Motor neuron (in vitro differentiated cells): ENCODE results near the gene USP7. TPM values are rescaled to one million over a fixed set of nuclear protein-coding genes. Genes with fewer than 3 reads are reported as not detected.

Source experiments
- ATAC-seq, 8 experiments: fragments of 200-7000 bp; cut with Tn5 transposase; replicated peaks in 6 of 8; 2 replicates each; pipeline ENCODE4 v1.8.0; 2021; ENCODE audit warnings: mild to moderate bottlenecking in 8 of 8, moderate library complexity in 8 of 8
- H3K27ac ChIP-seq, 2 donors: fragments of 250-450 bp; sonication (Bioruptor Pico); 2 replicates each; pipeline ENCODE4 v1.9.0; 2021; ENCODE audit warnings: antibody characterized with exemption in 2 of 2, mild to moderate bottlenecking in 2 of 2, moderate library complexity in 1 of 2
- H3K4me1 ChIP-seq, 2 donors: fragments of 250-450 bp; sonication (Bioruptor Pico); replicated peaks in 1 of 2; 2 replicates each; pipeline ENCODE4 v1.6.1; 2021; ENCODE audit warnings: antibody characterized with exemption in 2 of 2, mild to moderate bottlenecking in 2 of 2, moderate library complexity in 1 of 2
- H3K4me3 ChIP-seq, 5 donors: fragments of 250-450 bp; sonication (Bioruptor Pico); 2 replicates each; pipeline ENCODE4 v1.9.0; 2021; ENCODE audit warnings: antibody characterized with exemption in 5 of 5, mild to moderate bottlenecking in 5 of 5, moderate library complexity in 4 of 5
- WGBS, 10 experiments: fragments of 450-650 bp; shearing (Covaris generic); methylation state at CpG; one replicate each; pipeline ENCODE4 v1.0.0; 2022; 5-methylcytosine and 5-hydroxymethylcytosine counted together
- in situ Hi-C, 9 experiments: fragments of 400-800 bp; cut with MboI; loops; one replicate each; pipeline ENCODE4 v1.15.0; 2021; ENCODE audit warnings: low sequenced_read_pairs in 9 of 9, low pct_unique_long_range_greater_than_20kb in 2 of 9; ENCODE audit not compliant: unreplicated experiment in 9 of 9
- total RNA-seq, 8 experiments: library from RNA; unstranded; fragments of 300-600 nt; gene quantifications; 2 replicates each; pipeline versions ENCODE4 v1.2.3 to v1.2.4, GENCODE V29; 2022

The USP7 gene
- total RNA-seq, result 10 to 100 TPM; 39.1 to 83.0 (median 64.6) TPM

GRCh38 chr16:8963821-8964441, at the start of gene USP7:
Gene USP7 (minus strand): TSS chr16:8963906. CDS start chr16:8963285, 621 bp downstream.
- in situ Hi-C loops, result no loop called here
- WGBS, 10 experiments, result 0% methylated on average over 1 to 8 of the region's 79 CpGs; no CpG with 5 or more reads in 6 of the 10 experiments
- H3K27ac ChIP-seq, result peak within 1 kb of the TSS; percentile 95 to 97
- peak within 1 kb of the TSS; percentile 58 to 87 (median 62) for H3K4me3 ChIP-seq
- ATAC-seq, result peak; percentile 84 to 95 (median 88)
- H3K4me1 ChIP-seq, result peaks cover 40 to 44% of the 10 kb centered on the region in 2 donors

GRCh38 chr16:9013508-9013864, 49.8 kb upstream of the USP7 start:
- WGBS, 10 experiments, result 32 to 72% (median 40%) methylated on average over 1 to 7 of the region's 7 CpGs; no CpG with 5 or more reads in 4 of the 10 experiments
- no peak overlapping the region for H3K4me3 ChIP-seq
- no peak overlapping the region for H3K27ac ChIP-seq
- in situ Hi-C loops, result loop anchor here in 1 of 9 experiments (25.0 kb wide), 1 partner anchor 101 kb away; no protein-coding TSS in a partner anchor
- H3K4me1 ChIP-seq, result peaks cover 0 to 2% of the 10 kb centered on the region in 2 donors
- no peak for ATAC-seq

- Histone ChIP-seq H3K4me3 (no peak overlapping the region), H3K4me1 (peaks cover 0 to 3% of the 10 kb centered on the region in 2 donors), H3K27ac (no peak overlapping the region)
- in situ Hi-C loops, result loop anchor here in 1 of 9 experiments (25.0 kb wide), 1 partner anchor 101 kb away; no protein-coding TSS in a partner anchor
- 13 to 100% (median 37%) methylated on average over 1 to 17 of the region's 28 CpGs; no CpG with 5 or more reads in 4 of the 10 experiments for WGBS, 10 experiments
- peak in 6 of 8 experiments; percentile 40 to 72 (median 52) for ATAC-seq
Measured at GRCh38 chr16:9012848-9013507, 49.3 kb upstream of the USP7 start.

GRCh38 chr16:9012330-9012729, 48.6 kb upstream of the USP7 start:
- 73 to 100% (median 80%) methylated on average over 1 to 4 of the region's 6 CpGs; no CpG with 5 or more reads in 5 of the 10 experiments for WGBS, 10 experiments
- H3K27ac ChIP-seq, result no peak overlapping the region
- in situ Hi-C loops, result loop anchor here in 1 of 9 experiments (25.0 kb wide), 1 partner anchor 100 kb away; no protein-coding TSS in a partner anchor
- ATAC-seq, result no peak
- no peak overlapping the region for H3K4me3 ChIP-seq
- H3K4me1 ChIP-seq, result peaks cover 0 to 3% of the 10 kb centered on the region in 2 donors

GRCh38 chr16:9008601-9009260, 45.0 kb upstream of the USP7 start:
- Histone ChIP-seq H3K4me1 (peaks cover 0 to 3% of the 10 kb centered on the region in 2 donors), H3K4me3 (no peak overlapping the region), H3K27ac (no peak overlapping the region)
- peak; percentile 94 to 100 (median 98) for ATAC-seq
- WGBS, 10 experiments, result 0 to 38% (median 7%) methylated on average over 1 to 8 of the region's 26 CpGs; no CpG with 5 or more reads in 3 of the 10 experiments
- in situ Hi-C loops, result loop anchor here in 1 of 9 experiments (25.0 kb wide), 1 partner anchor 96 kb away; no protein-coding TSS in a partner anchor

GRCh38 chr16:9007177-9007794, 43.6 kb upstream of the USP7 start:
- Histone ChIP-seq H3K4me1 (peaks cover 0 to 3% of the 10 kb centered on the region in 2 donors), H3K4me3 (no peak overlapping the region), H3K27ac (no peak overlapping the region)
- in situ Hi-C loops, result loop anchor here in 1 of 9 experiments (25.0 kb wide), 1 partner anchor 95 kb away; no protein-coding TSS in a partner anchor
- no peak for ATAC-seq
- WGBS, 10 experiments, result 30 to 100% (median 85%) methylated on average over 2 to 13 of the region's 17 CpGs; no CpG with 5 or more reads in 2 of the 10 experiments

GRCh38 chr16:9004183-9004582, 40.5 kb upstream of the USP7 start:
- in situ Hi-C loops, result loop anchor here in 1 of 9 experiments (25.0 kb wide), 1 partner anchor 92 kb away; no protein-coding TSS in a partner anchor

GRCh38 chr16:9003763-9004162, 40.1 kb upstream of the USP7 start:
- in situ Hi-C loops, result loop anchor here in 1 of 9 experiments (25.0 kb wide), 1 partner anchor 91 kb away; no protein-coding TSS in a partner anchor
- ATAC-seq, result no peak
- WGBS, 10 experiments, result 75 to 100% (median 85%) methylated on average over 1 to 3 of the region's 3 CpGs; no CpG with 5 or more reads in 4 of the 10 experiments

More at GRCh38 chr16:9004183-9004582, 40.5 kb upstream of the USP7 start:
- Histone ChIP-seq H3K4me1 (peaks cover 0 to 3% of the 10 kb centered on the region in 2 donors), H3K27ac (no peak overlapping the region), H3K4me3 (no peak overlapping the region)
- no peak for ATAC-seq
- 49 to 100% (median 83%) methylated on average over 1 to 4 of the region's 4 CpGs; no CpG with 5 or more reads in 2 of the 10 experiments for WGBS, 10 experiments

GRCh38 chr16:9003322-9003721, 39.6 kb upstream of the USP7 start:
- H3K27ac ChIP-seq, result no peak overlapping the region
- no peak for ATAC-seq
- no peaks in the 10 kb centered on the region for H3K4me1 ChIP-seq
- WGBS, 10 experiments, result 13 to 100% (median 80%) methylated on average over 1 to 2 of the region's 5 CpGs; no CpG with 5 or more reads in 3 of the 10 experiments
- H3K4me3 ChIP-seq, result no peak overlapping the region
- in situ Hi-C loops, result loop anchor here in 1 of 9 experiments (25.0 kb wide), 1 partner anchor 91 kb away; no protein-coding TSS in a partner anchor

More at GRCh38 chr16:9003763-9004162, 40.1 kb upstream of the USP7 start:
- no peak overlapping the region for H3K4me3 ChIP-seq
- no peak overlapping the region for H3K27ac ChIP-seq
- H3K4me1 ChIP-seq, result peaks cover 0 to 3% of the 10 kb centered on the region in 2 donors

GRCh38 chr16:9002042-9002441, 38.3 kb upstream of the USP7 start:
- in situ Hi-C loops, result loop anchor here in 1 of 9 experiments (25.0 kb wide), 1 partner anchor 90 kb away; no protein-coding TSS in a partner anchor
- H3K4me3 ChIP-seq, result no peak overlapping the region
- ATAC-seq, result no peak
- WGBS, 10 experiments, result 33 to 100% (median 90%) methylated on average over 1 to 2 of the region's 2 CpGs; no CpG with 5 or more reads in 6 of the 10 experiments
- H3K4me1 ChIP-seq, result no peaks in the 10 kb centered on the region
- no peak overlapping the region for H3K27ac ChIP-seq

GRCh38 chr16:9000664-9001063, 37.0 kb upstream of the USP7 start:
- no peaks in the 10 kb centered on the region for H3K4me1 ChIP-seq
- in situ Hi-C loops, result loop anchor here in 1 of 9 experiments (25.0 kb wide), 1 partner anchor 88 kb away; no protein-coding TSS in a partner anchor
- WGBS, 10 experiments, result 80 to 100% (median 100%) methylated on average over 1 to 2 of the region's 2 CpGs; no CpG with 5 or more reads in 3 of the 10 experiments
- H3K4me3 ChIP-seq, result no peak overlapping the region
- H3K27ac ChIP-seq, result no peak overlapping the region
- ATAC-seq, result no peak

GRCh38 chr16:8999800-9000199, 36.1 kb upstream of the USP7 start:
- Histone ChIP-seq H3K4me3 (no peak overlapping the region), H3K4me1 (no peaks in the 10 kb centered on the region), H3K27ac (no peak overlapping the region)
- in situ Hi-C loops, result loop anchor here in 1 of 9 experiments (25.0 kb wide), 1 partner anchor 87 kb away; no protein-coding TSS in a partner anchor
- no peak for ATAC-seq
- 20 to 70% (median 50%) methylated on average over 1 to 4 of the region's 4 CpGs; no CpG with 5 or more reads in 4 of the 10 experiments for WGBS, 10 experiments
